ENCODE data around the gene PARD3.

Gene PARD3

DNA sequence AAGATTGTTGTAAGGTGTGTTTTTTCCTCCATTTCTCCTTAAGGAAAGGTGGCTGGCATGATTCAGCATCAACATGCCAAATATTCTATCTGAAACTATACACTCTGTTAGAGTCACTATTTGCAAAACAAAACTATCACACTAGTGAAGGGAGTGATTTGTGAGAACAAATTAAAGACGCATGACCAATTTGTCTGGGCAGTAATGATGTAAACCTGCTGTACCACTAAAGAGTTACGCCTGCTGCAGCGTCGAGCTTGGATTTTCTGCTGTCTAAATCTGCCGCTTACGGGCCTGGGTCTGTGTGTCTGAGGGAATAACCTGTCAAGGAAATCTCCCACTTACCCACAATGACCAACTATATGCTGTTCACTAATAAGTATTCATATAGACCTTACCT lies 648.3 kb downstream of the PARD3 start:
- no peak for DNase-seq

DNA sequence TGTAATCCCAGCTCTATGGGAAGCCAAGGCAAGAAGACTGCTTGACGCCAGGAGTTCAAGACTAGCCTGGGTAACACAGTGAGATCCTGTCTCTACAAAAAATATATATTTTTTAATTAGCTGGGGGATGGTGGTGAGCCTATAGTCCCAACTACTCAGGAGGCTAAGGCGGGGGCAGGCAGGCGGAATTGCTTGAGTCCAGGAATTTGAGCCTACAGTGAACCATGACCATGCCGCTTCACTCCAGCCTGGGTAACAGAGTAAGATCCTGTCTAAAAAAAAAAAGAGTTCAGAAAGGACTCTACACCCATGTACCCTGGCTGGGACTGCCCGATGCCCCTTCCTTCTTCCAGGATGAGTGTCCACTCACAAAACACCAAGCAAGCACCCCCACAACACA lies 648.7 kb downstream of the PARD3 start:
- no peak for DNase-seq

DNA sequence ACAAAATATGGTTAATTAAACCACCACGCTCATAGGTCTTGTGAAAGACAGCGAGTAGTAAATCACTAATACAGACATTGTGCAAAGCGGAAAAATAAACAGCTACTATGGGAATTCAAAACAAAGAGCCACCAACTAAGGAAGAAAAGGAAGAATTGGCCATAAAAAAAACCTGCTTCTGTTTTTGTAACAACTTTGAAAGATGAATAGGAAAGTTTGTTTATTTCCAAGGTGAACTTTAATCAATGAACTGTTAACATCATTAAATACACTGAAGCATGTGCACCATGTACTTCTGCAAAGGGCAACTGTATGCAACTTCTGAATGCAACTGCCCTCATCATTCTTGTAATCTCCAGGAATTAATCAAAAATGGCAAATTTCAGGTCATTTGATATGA lies 651.1 kb downstream of the PARD3 start:
- no peak for DNase-seq

DNA sequence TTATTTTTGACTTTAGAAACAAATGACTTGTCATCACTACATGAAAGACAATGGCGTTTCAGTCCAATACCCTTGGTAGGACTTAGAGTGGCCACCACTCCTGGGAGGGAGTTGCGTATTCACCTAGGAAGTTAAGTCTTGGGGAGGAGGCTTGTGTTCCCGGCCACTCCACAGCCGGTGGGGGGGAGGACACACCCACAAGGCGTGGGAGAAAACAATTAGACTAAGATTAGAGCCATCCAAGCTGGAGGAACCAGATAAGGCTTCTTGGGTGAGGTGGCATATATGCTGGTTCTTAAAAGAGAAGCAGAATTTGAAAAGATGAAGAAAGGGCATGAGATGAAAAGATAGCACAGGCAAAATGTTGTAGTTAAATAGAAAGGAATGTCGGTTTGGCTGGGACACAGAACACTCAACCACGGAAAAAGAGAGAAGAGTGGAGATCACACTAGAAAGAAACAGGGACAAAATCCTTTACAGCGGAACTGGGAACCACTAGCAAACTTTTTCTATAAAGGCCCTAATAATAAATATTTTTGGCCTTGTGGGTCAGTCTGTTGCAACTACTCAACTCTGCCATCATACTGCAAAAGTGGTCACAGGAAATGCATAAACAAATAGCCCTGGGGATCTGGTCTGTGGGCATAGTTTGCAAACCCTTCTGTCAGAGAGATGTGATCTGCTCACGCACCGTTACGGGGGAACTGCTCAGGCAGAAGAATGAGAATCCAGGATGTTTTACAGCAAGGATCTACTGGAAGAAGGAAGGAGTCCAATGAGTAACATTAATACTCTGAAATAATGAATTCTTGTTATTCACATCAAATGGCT lies 651.8 kb downstream of the PARD3 start:
- DNase-seq, result no peak

DNA sequence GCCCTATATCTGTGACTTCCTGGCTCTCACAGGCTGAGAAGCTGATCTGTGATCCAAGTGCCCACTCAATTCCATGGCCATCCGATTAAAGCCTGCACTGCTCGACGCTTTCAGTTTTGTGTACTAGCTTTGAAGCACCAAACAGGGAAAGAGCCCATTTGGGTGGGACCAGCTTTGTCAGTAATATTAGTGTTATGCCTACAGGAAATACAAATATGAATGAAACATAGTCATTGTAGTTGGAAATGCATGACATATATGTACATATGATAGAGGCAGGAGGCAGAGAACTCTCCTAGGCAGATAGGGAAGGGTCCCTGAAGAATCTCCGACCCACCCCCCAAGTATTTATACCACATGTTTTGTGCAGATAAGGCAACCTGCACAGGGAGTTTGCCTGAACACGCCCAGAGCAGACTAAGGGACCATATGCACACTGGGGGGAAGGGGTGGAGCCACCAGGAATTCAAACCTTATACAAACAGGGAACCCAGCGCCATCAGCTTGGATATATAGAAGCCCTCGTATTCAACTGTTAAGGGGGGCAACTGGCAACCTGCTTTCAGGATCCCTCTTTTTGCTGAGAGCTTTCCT lies 653.2 kb downstream of the PARD3 start:
- no peak for DNase-seq

DNA sequence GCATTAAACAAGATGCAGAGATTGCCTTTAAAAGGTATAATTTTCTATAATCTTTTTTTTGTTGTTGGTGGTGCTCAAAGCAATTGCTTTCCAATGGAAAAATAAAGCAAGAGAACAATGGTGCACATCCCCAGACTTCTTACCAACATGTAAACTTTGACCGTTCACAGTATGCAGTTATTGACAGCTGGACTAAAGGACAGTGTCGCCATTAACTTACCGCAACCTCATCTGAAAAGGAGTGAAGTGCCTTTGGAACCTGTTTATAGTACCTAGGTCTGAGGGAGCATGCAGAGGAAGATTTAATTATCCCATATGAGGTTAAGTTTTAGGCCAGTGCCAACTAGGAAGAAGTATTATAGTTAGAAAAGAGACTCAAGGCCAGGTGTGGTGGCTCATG lies 654.5 kb downstream of the PARD3 start:
- DNase-seq, result no peak

DNA sequence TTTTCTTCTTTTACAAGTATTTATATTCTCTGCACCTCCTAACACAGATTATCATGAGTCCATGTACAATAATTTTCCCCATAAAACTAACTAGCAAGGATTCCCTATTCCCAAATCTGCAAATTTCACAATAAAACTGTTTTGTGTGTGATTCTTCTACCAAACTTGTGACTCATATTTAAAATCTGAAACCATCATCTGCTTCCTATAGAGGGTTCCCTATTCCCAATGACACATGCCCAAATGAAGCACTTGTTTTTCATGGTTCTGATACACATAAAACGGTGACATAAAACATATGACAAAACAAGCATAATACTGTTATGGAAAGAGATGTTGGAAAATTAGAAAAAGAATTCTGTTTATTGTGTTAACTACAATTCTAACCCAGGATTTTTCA lies 657.6 kb downstream of the PARD3 start:
- DNase-seq, result no peak

DNA sequence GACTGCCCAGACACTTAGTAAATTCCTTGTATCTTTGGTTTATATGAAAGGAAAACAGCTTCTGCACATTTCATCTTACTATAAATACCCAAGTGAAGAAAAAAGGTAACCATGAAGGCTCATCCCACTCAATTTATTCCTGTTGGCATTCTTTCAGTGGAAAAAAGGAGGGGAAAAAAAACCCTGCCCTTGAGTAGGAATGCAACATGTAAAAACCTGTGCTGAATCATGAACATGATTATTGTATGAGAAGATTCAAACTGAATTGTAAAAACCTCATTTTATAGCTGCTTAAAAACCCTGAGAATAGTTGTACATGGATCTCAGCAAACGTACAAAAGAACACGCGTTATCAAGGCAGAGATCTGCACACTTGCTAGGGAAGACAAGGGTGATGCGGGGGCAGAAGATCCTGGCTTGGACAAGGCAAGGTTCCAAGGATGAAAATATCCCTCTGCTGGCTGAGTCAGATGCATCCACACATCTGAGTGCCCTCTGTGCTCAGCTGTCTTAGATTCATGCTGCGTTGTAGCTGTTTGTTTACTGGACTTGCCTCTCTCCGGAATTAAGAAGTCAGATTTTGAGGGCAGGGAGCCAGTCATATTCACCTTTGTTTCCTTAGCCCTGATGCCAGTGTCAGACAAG lies 658.2 kb downstream of the PARD3 start:
- no peak for DNase-seq

DNA sequence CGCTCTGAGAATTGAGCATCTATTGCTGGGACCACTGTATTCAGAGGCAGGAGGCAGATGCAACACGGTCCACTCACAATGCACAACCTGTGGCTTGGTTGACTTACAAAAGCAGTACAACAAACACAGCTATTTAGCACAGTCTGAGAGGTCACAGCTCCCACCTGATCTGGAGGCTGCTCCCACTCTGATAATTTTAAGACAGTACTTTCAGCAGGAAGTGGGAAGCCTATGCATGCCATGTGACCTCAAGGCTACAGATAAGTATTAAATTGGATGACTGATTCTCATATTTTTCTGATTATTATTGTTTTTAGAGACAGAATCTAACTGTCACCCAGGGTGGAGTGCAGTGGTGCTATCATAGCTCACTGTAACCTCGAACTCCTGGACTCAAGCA lies 659.3 kb downstream of the PARD3 start:
- no peak for DNase-seq

DNA sequence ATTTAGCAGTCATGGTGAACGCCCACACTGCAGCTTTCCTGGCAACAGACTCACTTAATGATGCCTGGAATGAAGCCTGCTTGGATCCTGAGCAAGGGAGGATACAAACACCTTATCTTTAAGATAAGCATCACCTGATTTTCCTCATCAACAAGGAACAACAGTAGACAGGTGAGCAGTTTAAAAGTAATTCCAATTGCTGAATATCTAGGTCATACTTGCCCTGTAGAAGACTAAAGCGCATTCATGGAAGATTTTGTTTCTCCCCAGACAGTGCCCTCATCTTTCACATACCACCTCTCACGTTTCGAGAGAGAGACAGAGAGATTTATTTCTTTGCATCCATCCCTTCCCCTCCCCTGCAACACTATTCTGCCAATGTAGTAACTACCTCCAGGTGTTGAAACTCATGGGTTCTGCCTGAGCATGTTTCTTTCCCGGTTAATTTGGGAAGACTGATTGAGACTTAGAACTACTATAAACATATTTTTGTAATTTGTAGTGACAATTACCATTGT lies 660.7 kb downstream of the PARD3 start:
- DNase-seq, result no peak

DNA sequence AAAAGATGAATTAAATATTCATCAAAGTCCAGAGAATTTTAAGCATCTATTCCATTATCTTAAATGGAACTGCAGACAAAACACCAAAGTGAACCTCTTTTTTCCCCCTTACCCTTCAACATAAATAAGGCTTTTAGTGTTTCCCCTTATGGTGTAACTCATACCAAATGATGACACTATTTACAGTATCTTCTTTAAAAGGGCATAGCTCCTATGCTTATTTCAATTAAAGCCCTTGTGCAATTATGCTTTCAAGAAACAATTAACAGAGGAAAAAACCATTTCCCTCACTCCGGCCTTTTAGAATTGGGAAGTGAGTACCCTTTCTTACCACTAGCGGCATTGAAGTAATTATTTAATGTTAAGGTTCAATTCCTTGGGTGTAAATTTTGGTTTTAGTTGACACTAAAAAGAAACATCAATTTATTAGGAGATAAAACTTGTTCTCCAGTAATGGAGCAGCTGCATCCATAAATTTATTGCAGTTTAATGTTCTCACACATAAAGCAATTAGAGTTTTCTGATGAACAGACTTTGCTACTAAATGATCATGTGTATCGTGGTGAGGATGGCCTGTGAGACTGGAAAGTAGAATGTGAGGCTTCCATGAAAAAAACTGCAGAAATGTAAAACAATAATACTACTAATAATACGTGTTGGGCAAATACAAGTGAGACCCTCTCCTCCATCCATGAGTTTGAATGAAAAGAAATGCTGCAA lies 661.3 kb downstream of the PARD3 start:
- no peak for DNase-seq

DNA sequence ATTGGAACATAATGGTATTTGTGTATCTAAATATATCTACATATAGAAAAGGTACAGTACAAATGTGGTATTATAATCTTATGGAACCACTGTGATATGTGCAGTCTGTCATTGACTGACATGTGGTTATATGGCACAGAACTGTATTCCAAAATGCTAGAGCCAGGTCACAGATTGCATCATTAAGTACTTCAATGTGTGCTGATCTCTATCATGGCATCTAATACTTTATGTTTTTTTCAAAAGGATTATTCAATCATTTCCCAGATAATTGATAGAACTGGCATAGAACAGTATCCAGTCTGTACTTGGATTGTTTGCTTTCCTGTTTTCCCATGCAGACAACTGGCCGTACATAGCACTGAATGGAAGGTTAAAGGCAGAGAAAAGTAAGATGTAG lies 662.7 kb downstream of the PARD3 start:
- DNase-seq, result no peak

DNA sequence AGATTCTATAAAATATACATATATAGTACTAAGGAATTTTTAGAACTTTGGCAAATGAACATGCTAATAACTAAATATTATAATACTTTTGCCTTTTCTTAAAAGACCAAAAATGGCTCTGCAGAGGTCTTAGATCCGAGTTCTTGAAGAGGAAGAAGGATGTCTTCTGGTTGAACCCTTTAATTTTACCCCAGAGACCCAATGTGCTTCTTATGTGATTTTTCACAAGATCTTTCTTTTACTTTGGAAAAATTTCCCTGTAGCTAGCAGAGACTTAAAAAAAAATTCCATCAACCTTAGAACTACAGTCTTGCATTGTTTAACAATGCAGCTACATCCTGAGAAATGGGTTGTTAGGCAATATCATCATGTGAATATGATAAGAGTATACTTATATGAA lies 663.2 kb downstream of the PARD3 start:
- DNase-seq, result no peak

DNA sequence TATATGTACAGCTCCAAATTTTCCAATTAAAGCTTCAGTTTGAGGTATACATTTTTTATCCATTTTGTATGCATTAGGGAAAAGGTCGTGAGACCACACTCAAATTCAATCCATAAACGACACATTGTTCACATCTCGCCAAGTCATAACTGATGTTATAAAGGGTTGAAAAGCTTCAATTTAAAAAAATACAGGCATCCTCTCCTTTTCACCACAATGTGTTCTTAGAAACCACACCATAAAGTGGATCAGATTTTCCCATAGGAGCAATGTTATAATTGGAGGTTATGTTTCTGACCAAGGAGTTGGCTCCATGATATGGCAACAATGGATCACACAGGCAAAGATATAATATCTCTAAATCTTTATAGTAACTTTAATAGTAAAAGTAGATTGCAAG lies 663.6 kb downstream of the PARD3 start:
- DNase-seq, result no peak

DNA sequence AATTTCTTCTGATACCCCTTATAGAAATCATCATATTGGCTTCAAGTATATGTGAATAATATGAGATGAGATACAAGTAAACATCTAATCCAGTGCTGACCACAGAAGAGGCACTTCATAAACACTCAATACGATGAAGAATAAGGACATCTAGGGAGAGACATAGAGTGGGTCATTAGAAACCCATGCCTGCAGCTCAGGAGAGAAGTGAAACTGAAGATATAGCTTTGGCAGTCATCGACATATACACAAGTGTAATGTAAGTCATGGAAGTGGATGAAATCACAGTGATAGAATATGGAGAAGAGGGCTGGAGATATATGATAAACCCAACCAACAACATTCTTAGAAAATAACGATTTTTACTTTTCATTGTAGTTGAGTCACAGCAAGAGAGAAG lies 665.0 kb downstream of the PARD3 start:
- no peak for DNase-seq

DNA sequence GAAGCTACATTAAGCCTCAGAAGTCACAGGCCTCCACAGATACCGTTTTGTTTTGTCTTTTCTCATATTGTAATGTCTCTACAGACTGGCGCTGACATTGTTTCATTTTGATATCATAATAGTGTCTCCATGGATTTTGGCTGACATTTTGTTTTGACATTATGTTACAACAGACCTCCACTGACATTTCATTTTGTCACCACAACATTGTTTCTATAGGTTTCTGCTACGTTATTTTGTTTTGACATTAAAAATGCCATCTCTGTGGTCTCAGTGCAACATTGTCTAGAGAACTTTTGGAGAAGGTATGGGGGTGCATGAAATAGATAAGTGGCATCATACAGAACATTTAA lies 666.8 kb downstream of the PARD3 start:
- DNase-seq, result no peak

DNA sequence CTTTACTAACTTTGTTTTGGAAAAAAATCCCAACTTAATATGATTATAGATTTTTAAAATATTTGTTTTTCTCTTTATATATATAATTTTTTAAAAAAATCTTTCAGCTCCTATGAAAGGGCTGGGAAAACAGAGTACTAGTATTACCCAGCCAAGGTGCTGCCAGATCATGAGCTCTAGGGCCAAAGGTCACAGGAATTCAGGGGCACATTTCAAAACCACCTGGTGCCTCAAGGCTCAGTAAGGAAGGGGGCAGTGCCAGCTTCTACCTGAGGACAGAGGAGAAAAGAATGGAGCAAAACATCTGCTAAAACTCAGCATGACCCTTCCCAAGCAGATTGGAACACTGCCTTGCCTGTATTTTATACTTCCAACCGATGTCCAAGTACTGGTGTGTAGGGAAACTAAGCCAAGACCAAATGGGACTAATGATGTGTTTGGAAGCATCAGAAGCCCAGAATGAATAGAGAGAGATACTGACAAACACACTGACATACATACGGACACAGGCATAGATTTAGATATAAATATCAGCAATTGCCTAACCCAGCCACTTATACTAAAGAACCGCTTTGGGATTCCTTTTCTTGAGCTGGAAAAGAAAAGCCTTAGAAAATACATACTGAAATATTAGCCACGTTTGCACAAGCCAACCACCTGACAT lies 667.3 kb downstream of the PARD3 start:
- DNase-seq, result no peak

DNA sequence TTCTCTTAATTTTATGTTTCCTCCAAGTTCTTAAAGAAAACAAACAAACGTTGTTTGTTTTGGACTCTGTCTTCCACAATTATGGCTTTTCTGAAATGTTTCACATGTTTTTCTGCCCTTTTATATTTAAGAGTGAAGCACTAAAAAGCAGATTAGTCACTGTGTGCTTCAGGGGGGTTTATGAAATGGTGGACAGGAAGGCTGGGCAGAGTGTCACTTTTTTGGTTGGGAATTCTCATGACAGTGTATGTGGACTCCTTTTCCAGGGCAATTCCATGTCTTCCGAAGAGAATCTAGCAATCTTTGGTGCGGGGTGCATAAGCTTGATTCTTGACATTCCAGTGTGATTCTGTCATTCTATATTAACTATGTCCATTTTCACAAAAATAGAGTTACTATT lies 669.4 kb downstream of the PARD3 start:
- DNase-seq, result no peak

DNA sequence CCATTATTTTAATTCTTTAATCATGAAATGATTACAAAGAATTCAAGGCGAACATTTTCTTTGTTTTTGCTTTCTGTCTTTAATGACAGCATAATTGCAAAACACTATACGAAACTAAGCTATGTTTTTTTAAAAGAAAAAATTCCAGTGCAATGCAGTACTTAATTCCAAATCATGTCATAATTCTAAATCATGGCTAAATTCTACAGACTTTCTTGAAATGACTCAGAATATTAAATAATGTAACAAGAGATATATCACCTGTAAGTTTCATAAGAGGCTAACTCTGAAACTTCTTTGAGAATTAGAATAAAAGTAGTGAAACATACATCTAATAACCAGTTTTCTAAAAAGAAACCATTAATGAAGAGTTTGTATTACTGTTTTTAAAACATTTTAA lies 671.6 kb downstream of the PARD3 start:
- no peak for DNase-seq

DNA sequence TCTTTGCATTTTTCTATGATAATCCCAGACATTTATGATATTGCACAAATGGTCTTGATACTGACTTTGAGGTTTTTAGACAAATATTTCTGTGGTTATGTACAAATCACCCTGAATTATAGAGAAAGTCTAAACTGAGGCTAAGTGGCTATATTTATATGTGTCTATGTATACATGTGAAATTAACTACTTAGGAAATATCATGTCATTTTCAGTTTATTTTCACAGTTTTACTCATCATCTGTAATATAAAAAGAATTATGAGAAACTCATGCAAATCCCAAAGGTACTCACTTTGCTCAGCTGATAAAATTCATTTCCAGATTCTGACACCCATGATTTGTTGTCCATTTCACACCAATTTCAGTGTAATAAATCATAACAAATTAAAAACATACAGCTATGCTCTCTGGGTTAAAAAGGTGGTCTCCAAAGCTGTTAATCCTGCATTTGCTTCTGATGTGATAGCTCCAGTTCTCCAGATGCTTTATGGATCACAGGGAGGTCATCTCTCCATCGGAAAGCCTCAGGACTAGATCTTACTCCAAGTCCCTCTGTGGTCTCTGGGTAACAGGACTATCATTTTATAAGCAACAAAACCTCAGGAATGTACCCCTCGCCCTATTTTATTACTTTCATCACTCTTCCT lies 673.9 kb downstream of the PARD3 start:
- DNase-seq, result no peak

DNA sequence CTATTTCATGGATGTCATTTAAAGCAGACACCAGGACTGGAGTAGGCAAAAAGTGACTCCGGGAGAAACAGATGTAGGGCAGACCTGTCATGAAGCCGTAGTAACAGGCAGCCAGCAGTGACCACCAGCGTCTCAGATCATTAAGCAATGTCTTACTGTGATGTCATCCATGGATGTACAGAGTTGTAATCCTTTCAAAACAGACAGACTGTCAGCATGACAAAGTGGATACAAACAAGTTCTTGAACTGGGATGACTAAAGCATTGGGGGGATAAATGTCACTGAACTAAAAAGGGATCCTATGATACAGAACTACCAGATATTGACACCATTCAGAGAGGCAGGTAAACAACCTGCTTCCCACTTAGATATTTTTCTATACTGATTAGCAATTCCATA lies 675.5 kb downstream of the PARD3 start:
- no peak for DNase-seq

DNA sequence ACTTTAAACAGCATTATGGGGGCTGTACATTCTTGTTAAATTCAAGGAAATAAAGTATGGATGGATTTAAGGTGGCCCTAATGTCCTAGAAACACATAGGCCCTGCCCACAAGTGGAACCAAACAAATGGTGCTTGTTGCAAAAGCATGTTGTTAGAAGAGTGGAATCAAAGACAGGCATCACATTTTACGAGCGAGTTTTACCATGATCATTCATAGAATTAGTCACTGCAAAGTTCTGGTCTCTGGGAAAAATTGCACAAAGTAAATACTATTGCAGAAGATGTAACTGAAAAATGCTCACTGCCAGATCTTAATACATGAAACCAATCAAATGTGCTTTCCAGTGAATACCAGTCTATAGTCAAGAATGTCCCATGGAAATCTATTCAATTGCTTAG lies 677.1 kb downstream of the PARD3 start:
- no peak for DNase-seq

DNA sequence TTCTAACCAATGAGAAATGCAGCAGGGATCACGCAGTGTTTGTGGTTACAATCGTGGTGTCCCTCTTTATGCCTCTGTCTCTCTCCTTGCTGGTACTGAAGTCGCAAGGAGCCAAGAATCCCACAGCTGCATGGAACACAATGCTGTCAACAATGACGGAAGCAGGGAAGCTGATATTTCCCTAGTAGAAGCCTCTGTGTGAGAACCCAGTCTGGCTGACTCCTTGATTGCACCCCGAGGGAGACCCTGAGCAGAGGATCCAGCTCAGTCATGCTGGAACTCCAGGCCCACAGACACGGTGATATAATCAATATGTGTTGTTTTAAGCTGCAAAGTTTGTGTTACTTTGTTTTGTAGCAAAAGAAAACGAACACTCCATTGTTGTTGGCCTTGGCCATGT lies 677.9 kb downstream of the PARD3 start:
- DNase-seq, result no peak

All from DMS153 (cell line).